GM12801 (cell line): Measurements from ENCODE around the gene KLHL35.

Experiments used
- TF ChIP-seq, protein P1 (sequence below): IDR thresholded peaks from one replicate; pipeline ENCODE4 v1.5.1; 2011; ENCODE audit warnings: control low read depth; ENCODE audit not compliant: insufficient read length; ENCODE audit errors: extremely low read depth

KLHL35 gene

DNA sequence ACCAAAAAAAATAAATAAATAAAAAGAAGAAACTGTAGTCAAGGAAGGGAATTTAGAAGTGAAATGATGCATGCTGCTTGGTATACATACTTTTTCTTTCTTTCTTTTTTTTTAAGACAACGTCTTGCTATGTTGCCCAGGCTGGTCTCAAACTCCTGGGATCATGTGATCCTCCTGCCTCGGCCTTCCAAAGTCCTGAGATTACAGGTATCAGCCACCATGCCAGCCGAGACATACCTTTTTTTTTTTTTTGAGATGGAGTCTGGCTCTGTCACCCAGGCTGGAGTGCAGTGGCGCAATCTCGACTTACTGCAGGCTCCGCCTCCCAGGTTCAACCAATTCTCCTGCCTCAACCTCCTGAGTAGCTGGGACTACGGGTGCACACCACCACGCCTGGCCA, 59.8 kb downstream of the KLHL35 start:
- TF ChIP-seq, protein P1, sequence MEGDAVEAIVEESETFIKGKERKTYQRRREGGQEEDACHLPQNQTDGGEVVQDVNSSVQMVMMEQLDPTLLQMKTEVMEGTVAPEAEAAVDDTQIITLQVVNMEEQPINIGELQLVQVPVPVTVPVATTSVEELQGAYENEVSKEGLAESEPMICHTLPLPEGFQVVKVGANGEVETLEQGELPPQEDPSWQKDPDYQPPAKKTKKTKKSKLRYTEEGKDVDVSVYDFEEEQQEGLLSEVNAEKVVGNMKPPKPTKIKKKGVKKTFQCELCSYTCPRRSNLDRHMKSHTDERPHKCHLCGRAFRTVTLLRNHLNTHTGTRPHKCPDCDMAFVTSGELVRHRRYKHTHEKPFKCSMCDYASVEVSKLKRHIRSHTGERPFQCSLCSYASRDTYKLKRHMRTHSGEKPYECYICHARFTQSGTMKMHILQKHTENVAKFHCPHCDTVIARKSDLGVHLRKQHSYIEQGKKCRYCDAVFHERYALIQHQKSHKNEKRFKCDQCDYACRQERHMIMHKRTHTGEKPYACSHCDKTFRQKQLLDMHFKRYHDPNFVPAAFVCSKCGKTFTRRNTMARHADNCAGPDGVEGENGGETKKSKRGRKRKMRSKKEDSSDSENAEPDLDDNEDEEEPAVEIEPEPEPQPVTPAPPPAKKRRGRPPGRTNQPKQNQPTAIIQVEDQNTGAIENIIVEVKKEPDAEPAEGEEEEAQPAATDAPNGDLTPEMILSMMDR = no peak
